ENCODE measurements around the gene FGF8.

Gene FGF8

GRCh38 chr10:101772895-101773761 lies 2.8 kb downstream of the FGF8 start:
- H3K27ac ChIP-seq = no peak overlapping the region
- H3K36me3 ChIP-seq (ENCODE audit: insufficient read depth, low read length) = no peaks in the 10 kb centered on the region
- H3K4me3 ChIP-seq = no peak overlapping the region
- DNase-seq (ENCODE audit: low read depth, low spot score) = no peak
- TF ChIP-seq FOXP2 (optimal IDR thresholded peaks at IDR 0.05; ENCODE audit: control extremely low read depth, extremely low read length, insufficient read depth) = no peak
- TF ChIP-seq EZH2 (IDR thresholded peaks at IDR 0.05) = no peak
- no peak for TF ChIP-seq POLR2AphosphoS5 (IDR thresholded peaks at IDR 0.05; ENCODE audit: borderline replicate concordance, low read depth, low read length)
- H3K9ac ChIP-seq (ENCODE audit: insufficient read length) = no peak overlapping the region
- no peaks in the 10 kb centered on the region for H3K9me3 ChIP-seq (ENCODE audit: low read depth, low read length)

GRCh38 chr10:101772017-101772894 lies 3.7 kb downstream of the FGF8 start:
- Histone ChIP-seq H3K4me3 (no peak overlapping the region), H3K9me3 (ENCODE audit: low read depth, low read length) (no peaks in the 10 kb centered on the region), H3K9ac (ENCODE audit: insufficient read length) (no peak overlapping the region), H3K36me3 (ENCODE audit: insufficient read depth, low read length) (no peaks in the 10 kb centered on the region), H3K27ac (no peak overlapping the region)
- no peak for DNase-seq (ENCODE audit: low read depth, low spot score)
- TF ChIP-seq FOXP2 (optimal IDR thresholded peaks at IDR 0.05; ENCODE audit: control extremely low read depth, extremely low read length, insufficient read depth) (no peak), POLR2AphosphoS5 (IDR thresholded peaks at IDR 0.05; ENCODE audit: borderline replicate concordance, low read depth, low read length) (no peak), EZH2 (IDR thresholded peaks at IDR 0.05) (no peak)

DNA sequence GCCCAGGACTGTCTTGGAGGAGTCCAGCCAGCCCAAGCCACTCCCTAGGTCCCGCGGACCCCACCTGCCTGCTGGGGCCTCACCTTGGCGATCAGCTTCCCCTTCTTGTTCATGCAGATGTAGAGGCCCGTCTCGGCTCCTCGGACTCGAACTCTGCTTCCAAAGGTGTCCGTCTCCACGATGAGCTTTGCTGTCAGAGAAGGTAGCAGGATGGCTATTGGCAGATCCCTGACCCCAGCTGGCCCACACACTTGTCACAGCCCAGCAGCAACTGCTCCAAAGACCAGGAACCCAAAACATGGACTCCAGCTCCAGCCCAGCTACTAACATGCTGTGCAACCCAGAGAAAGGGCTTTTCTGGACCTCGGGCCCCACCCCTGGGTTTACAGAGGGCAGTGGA lies 4.5 kb downstream of the FGF8 start:
- TF ChIP-seq FOXP2 (optimal IDR thresholded peaks at IDR 0.05; ENCODE audit: control extremely low read depth, extremely low read length, insufficient read depth) (no peak), POLR2AphosphoS5 (IDR thresholded peaks at IDR 0.05; ENCODE audit: borderline replicate concordance, low read depth, low read length) (no peak), EZH2 (IDR thresholded peaks at IDR 0.05) (no peak)
- no peaks in the 10 kb centered on the region for H3K36me3 ChIP-seq (ENCODE audit: insufficient read depth, low read length)
- DNase-seq (ENCODE audit: low read depth, low spot score) = no peak
- H3K9ac ChIP-seq (ENCODE audit: insufficient read length) = no peak overlapping the region
- no peak overlapping the region for H3K4me3 ChIP-seq
- H3K9me3 ChIP-seq (ENCODE audit: low read depth, low read length) = no peaks in the 10 kb centered on the region
- H3K27ac ChIP-seq = no peak overlapping the region

GRCh38 chr10:101770331-101771215 lies 5.3 kb downstream of the FGF8 start:
- no peaks in the 10 kb centered on the region for H3K36me3 ChIP-seq (ENCODE audit: insufficient read depth, low read length)
- no peak for TF ChIP-seq EZH2 (IDR thresholded peaks at IDR 0.05)
- no peak for TF ChIP-seq FOXP2 (optimal IDR thresholded peaks at IDR 0.05; ENCODE audit: control extremely low read depth, extremely low read length, insufficient read depth)
- TF ChIP-seq POLR2AphosphoS5 (IDR thresholded peaks at IDR 0.05; ENCODE audit: borderline replicate concordance, low read depth, low read length) = no peak
- no peak for DNase-seq (ENCODE audit: low read depth, low spot score)
- H3K9ac ChIP-seq (ENCODE audit: insufficient read length) = no peak overlapping the region
- no peak overlapping the region for H3K27ac ChIP-seq
- H3K9me3 ChIP-seq (ENCODE audit: low read depth, low read length) = no peaks in the 10 kb centered on the region
- no peak overlapping the region for H3K4me3 ChIP-seq

DNA sequence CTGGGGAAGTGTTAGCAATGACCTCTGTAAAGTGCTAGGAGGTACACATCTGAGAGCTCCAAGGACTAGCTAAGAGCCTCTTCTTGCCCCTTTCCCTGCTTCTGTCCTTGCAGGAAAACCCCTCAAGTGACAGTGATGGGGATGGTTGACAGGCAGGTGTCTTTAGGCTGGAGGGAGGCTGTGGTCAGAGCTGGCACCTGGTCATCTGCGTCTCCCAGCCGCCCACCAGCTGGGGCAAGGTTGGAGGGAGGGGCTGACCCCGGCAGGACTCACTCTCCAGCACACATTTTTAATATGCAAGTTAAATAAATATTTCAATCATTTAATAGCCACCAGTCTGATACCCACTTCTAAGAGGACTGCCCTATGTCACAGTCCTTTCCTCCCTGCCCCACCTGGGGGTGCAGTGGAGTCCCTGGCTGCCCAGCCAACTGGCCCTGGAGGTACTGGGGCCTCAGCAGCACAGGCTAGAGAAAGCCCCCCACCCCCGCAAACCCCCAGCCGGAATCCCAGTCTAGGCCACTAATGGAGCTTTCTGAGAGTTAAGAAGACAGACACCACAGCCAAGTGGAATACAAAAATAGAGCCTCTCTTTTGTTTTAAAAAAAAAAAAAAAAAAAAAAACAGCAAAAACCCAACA lies 6.3 kb downstream of the FGF8 start:
- Histone ChIP-seq H3K9ac (ENCODE audit: insufficient read length) (no peak overlapping the region), H3K9me3 (ENCODE audit: low read depth, low read length) (no peaks in the 10 kb centered on the region), H3K4me3 (no peak overlapping the region), H3K27ac (no peak overlapping the region), H3K36me3 (ENCODE audit: insufficient read depth, low read length) (no peaks in the 10 kb centered on the region)
- TF ChIP-seq POLR2AphosphoS5 (IDR thresholded peaks at IDR 0.05; ENCODE audit: borderline replicate concordance, low read depth, low read length) (no peak), EZH2 (IDR thresholded peaks at IDR 0.05) (no peak)
- DNase-seq (ENCODE audit: low read depth, low spot score) = no peak

DNA sequence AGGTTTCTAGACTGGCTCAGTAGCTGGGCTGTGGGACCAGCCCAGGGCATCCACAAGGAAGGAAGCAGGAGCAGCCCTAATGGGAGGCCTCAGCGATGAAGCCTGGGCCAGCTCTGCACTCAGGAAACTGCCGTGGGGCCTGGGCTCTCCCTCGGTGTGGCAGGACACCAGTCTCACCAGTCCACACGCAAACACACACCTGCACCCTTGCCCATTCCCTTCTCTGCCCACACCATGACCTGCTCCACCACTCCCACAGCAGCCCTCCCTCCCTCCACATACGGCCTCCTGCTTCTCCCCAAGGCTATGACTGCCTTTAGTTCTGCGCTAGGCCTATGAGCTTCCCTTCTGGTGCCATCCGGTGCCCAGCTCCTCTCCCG lies 7.1 kb downstream of the FGF8 start:
- H3K9ac ChIP-seq (ENCODE audit: insufficient read length) = no peak overlapping the region
- TF ChIP-seq EZH2 (IDR thresholded peaks at IDR 0.05) (no peak), POLR2AphosphoS5 (IDR thresholded peaks at IDR 0.05; ENCODE audit: borderline replicate concordance, low read depth, low read length) (no peak), FOXP2 (optimal IDR thresholded peaks at IDR 0.05; ENCODE audit: control extremely low read depth, extremely low read length, insufficient read depth) (no peak)
- DNase-seq (ENCODE audit: low read depth, low spot score) = no peak
- H3K27ac ChIP-seq = no peak overlapping the region
- no peaks in the 10 kb centered on the region for H3K36me3 ChIP-seq (ENCODE audit: insufficient read depth, low read length)
- no peaks in the 10 kb centered on the region for H3K9me3 ChIP-seq (ENCODE audit: low read depth, low read length)
- no peak overlapping the region for H3K4me3 ChIP-seq

DNA sequence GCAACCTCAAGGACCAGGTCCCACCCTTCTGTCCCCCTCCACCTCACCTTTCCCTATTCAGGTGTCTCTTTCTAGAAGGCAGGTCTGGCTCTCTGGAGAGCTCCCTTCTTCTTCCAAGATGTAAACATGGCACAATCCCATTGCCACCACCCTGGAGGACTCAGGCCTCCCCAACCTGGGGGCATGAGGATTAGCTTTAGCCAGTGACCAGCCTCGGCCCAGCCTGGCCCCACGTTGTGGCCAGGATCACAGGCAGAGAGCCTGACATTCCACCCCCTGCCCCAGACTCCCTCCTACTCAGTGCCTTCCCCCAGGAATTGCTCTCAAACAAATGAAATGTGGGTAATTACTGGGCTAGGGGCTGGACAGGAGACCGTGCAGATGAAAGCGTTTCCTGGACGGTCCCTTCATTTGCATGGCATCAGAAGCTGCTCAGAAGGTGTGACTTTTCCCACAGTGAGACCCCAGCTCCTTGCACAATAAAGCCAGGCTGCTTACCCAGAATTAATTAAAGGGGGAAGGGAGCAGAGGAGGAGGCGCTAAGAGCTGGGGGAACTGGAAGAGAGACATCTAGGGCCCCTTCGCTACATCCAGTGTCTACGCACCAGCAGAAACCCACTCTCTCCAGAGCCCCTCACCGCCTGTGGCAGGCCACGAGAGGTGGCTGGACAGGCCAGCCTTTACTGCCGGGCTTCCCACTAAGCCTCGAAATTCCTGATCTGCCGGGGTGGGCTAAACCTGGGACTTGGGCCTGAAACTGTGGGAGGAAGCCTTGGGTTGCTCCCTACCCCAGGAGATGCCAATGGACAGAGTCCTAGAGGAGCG lies 7.7 kb downstream of the FGF8 start:
- no peaks in the 10 kb centered on the region for H3K9me3 ChIP-seq (ENCODE audit: low read depth, low read length)
- no peaks in the 10 kb centered on the region for H3K36me3 ChIP-seq (ENCODE audit: insufficient read depth, low read length)
- H3K4me3 ChIP-seq = no peak overlapping the region
- no peak overlapping the region for H3K27ac ChIP-seq
- TF ChIP-seq POLR2AphosphoS5 (IDR thresholded peaks at IDR 0.05; ENCODE audit: borderline replicate concordance, low read depth, low read length) = no peak
- no peak for TF ChIP-seq FOXP2 (optimal IDR thresholded peaks at IDR 0.05; ENCODE audit: control extremely low read depth, extremely low read length, insufficient read depth)
- TF ChIP-seq EZH2 (IDR thresholded peaks at IDR 0.05) = no peak
- no peak for DNase-seq (ENCODE audit: low read depth, low spot score)
- no peak overlapping the region for H3K9ac ChIP-seq (ENCODE audit: insufficient read length)
